Measurements from ENCODE around the gene BABAM2.

- no peak for TF ChIP-seq EZH2 (IDR thresholded peaks at IDR 0.05; ENCODE audit: low read depth)
- TF ChIP-seq, protein P1, sequence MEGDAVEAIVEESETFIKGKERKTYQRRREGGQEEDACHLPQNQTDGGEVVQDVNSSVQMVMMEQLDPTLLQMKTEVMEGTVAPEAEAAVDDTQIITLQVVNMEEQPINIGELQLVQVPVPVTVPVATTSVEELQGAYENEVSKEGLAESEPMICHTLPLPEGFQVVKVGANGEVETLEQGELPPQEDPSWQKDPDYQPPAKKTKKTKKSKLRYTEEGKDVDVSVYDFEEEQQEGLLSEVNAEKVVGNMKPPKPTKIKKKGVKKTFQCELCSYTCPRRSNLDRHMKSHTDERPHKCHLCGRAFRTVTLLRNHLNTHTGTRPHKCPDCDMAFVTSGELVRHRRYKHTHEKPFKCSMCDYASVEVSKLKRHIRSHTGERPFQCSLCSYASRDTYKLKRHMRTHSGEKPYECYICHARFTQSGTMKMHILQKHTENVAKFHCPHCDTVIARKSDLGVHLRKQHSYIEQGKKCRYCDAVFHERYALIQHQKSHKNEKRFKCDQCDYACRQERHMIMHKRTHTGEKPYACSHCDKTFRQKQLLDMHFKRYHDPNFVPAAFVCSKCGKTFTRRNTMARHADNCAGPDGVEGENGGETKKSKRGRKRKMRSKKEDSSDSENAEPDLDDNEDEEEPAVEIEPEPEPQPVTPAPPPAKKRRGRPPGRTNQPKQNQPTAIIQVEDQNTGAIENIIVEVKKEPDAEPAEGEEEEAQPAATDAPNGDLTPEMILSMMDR (conservative IDR thresholded peaks at IDR 0.05) = no peak
These were observed 274.6 kb downstream of the BABAM2 start for GRCh38 chr2:28165087-28165635.
